Measurements from ENCODE around the gene EXOC6. TPM values are rescaled to one million over a fixed set of nuclear protein-coding genes. Genes with fewer than 3 reads are reported as not detected.

The EXOC6 gene
- total and polyA plus RNA-seq, 2 of the 13 experiments (the other 11 are each of a cell fraction or from before 2014, with no cell fraction given), result 22.2 to 29.2 TPM

GRCh38 chr10:92915892-92916291 lies 67.6 kb downstream of the EXOC6 start:
- no peaks in the 10 kb centered on the region for H3K4me1 ChIP-seq (ENCODE audit: insufficient read depth, low read length)
- H3K9ac ChIP-seq (ENCODE audit: insufficient read depth, low read depth, low read length), result no peak overlapping the region
- TF ChIP-seq MIER3 (CRISPR knock-in tag; IDR thresholded peaks at IDR 0.05; ENCODE audit: borderline replicate concordance) (no peak), ZNF136 (CRISPR knock-in tag; IDR thresholded peaks at IDR 0.05; ENCODE audit: low read depth) (no peak), GATAD2A (CRISPR knock-in tag; IDR thresholded peaks at IDR 0.05) (no peak)
- H4K20me1 ChIP-seq (ENCODE audit: insufficient read depth, low read length), result no peaks in the 10 kb centered on the region
- no peaks in the 10 kb centered on the region for H3K79me2 ChIP-seq (ENCODE audit: insufficient read depth, low read length)
- intact Hi-C loops (cut with micrococcal nuclease; ENCODE audit: unreplicated experiment), result no loop called here
- no peak overlapping the region for H3K4me2 ChIP-seq (ENCODE audit: low read depth, low read length)
- FAIRE-seq, result no peak
- POLR2A ChIA-PET, result no interaction called here
- DNase-seq (ENCODE audit: low spot score), result no peak
- H3K4me3 ChIP-seq (replicated peaks in 1 of 3; ENCODE audit: insufficient read depth in 1 of 3, low read depth in 2 of 3, low read length in 3 of 3), result no peak overlapping the region
- CTCF ChIA-PET (ENCODE audit: low intra/inter-chr PET ratio, low total read pairs), result no interaction called here
- BruUV-seq (replicated peaks), result no TSS peak
- peaks cover 0 to 7% of the 10 kb centered on the region in 2 experiments; a peak in 2 of 5 replicates for H3K36me3 ChIP-seq (replicated peaks in 1 of 2; ENCODE audit: control insufficient read depth in 1 of 2, insufficient read depth in 2 of 2, low read length in 2 of 2)
- H2AFZ ChIP-seq (ENCODE audit: low read length), result no peak overlapping the region
- no peak for ATAC-seq
- H3K27me3 ChIP-seq (ENCODE audit: control insufficient read depth in 1 of 2, insufficient read depth in 2 of 2, low read length in 2 of 2), result no peaks in the 10 kb centered on the region
- WGBS (ENCODE audit: low lambda C conversion rate), result 98% methylated on average over 3 of the region's 3 CpGs
- in situ Hi-C loops (cut with HindIII; ENCODE audit: extremely low pct_ligation_motif_present, low pct_unique_long_range_greater_than_20kb), result no loop called here
- H3K27ac ChIP-seq (ENCODE audit: extremely low read length, insufficient read depth, low read length), result no peak overlapping the region
- H3K9me3 ChIP-seq (ENCODE audit: low read length), result no peaks in the 10 kb centered on the region

GRCh38 chr10:92916433-92916832 lies 68.1 kb downstream of the EXOC6 start:
- CTCF ChIA-PET (ENCODE audit: low intra/inter-chr PET ratio, low total read pairs), result no interaction called here
- intact Hi-C loops (cut with micrococcal nuclease; ENCODE audit: unreplicated experiment), result no loop called here
- TF ChIP-seq XBP1 (CRISPR knock-in tag; IDR thresholded peaks at IDR 0.05), result no peak
- TF ChIP-seq SP2 (CRISPR knock-in tag; IDR thresholded peaks at IDR 0.05), result no peak
- no peak for TF ChIP-seq ZNF44 (CRISPR knock-in tag; IDR thresholded peaks at IDR 0.05)
- TF ChIP-seq CSRNP2 (CRISPR knock-in tag; conservative IDR thresholded peaks at IDR 0.05; ENCODE audit: low read depth), result no peak
- TF ChIP-seq PHF21A (CRISPR knock-in tag; IDR thresholded peaks at IDR 0.05), result no peak
- no peak for TF ChIP-seq ZNF800 (CRISPR knock-in tag; IDR thresholded peaks at IDR 0.05)
- no peak for TF ChIP-seq HMG20A (CRISPR knock-in tag; IDR thresholded peaks at IDR 0.05; ENCODE audit: borderline replicate concordance)
- TF ChIP-seq EZH2 (conservative IDR thresholded peaks at IDR 0.05; ENCODE audit: low read depth, low read length), result no peak
- no peak for TF ChIP-seq ZNF225 (CRISPR knock-in tag; IDR thresholded peaks at IDR 0.05)
- TF ChIP-seq ZNF616 (CRISPR knock-in tag; IDR thresholded peaks at IDR 0.05; ENCODE audit: low read depth), result no peak
- TF ChIP-seq SNAPC5 (CRISPR knock-in tag; IDR thresholded peaks at IDR 0.05; ENCODE audit: borderline replicate concordance), result no peak
- TF ChIP-seq CBX1 (IDR thresholded peaks at IDR 0.05; ENCODE audit: low read depth), result no peak

More at GRCh38 chr10:92916433-92916832, 68.1 kb downstream of the EXOC6 start:
- Histone ChIP-seq H3K4me1 (ENCODE audit: insufficient read depth, low read length) (no peaks in the 10 kb centered on the region), H3K9ac (ENCODE audit: insufficient read depth, low read depth, low read length) (no peak overlapping the region), H3K27ac (ENCODE audit: extremely low read length, insufficient read depth, low read length) (no peak overlapping the region), H3K9me3 (ENCODE audit: low read length) (no peaks in the 10 kb centered on the region), H3K36me3 (replicated peaks in 1 of 2; ENCODE audit: control insufficient read depth in 1 of 2, insufficient read depth in 2 of 2, low read length in 2 of 2) (peaks cover 0 to 3% of the 10 kb centered on the region in 2 experiments; a peak in 1 of 5 replicates), H4K20me1 (ENCODE audit: insufficient read depth, low read length) (no peaks in the 10 kb centered on the region), H2AFZ (ENCODE audit: low read length) (no peak overlapping the region), H3K27me3 (ENCODE audit: control insufficient read depth in 1 of 2, insufficient read depth in 2 of 2, low read length in 2 of 2) (no peaks in the 10 kb centered on the region), H3K4me2 (ENCODE audit: low read depth, low read length) (no peak overlapping the region), H3K79me2 (ENCODE audit: insufficient read depth, low read length) (no peaks in the 10 kb centered on the region), H3K4me3 (replicated peaks in 1 of 3; ENCODE audit: insufficient read depth in 1 of 3, low read depth in 2 of 3, low read length in 3 of 3) (no peak overlapping the region)
- in situ Hi-C loops (cut with HindIII; ENCODE audit: extremely low pct_ligation_motif_present, low pct_unique_long_range_greater_than_20kb), result no loop called here
- FAIRE-seq (no peak), ATAC-seq (no peak), DNase-seq (ENCODE audit: low spot score) (no peak)
- WGBS (ENCODE audit: low lambda C conversion rate), result 97% methylated on average over 2 of the region's 2 CpGs
- POLR2A ChIA-PET, result no interaction called here
- BruUV-seq (replicated peaks), result no TSS peak
